GM21526 (cell line): ENCODE measurements around the gene STAT5B.
"Not testable (repeated sequence)": the region's sequence is repeated elsewhere in the genome, so short reads cannot be mapped to it uniquely, and the experiment has no call there.

ENCODE experiments used
- ATAC-seq: cut with Tn5 transposase; IDR thresholded peaks from one replicate; pipeline ENCODE4 v1.9.1; 2021; ENCODE audit warnings: moderate library complexity; ENCODE audit not compliant: unreplicated experiment, low FRiP score

STAT5B gene

GRCh38 chr17:42276359-42276608, at the start of gene STAT5B:
Gene STAT5B (minus strand): TSS chr17:42276391. CDS start chr17:42232127, 44,264 bp downstream.
- peak; percentile 51 for ATAC-seq

- no peak for ATAC-seq
Measured at GRCh38 chr17:42325026-42325425, 48.8 kb upstream of the STAT5B start.

GRCh38 chr17:42323268-42323773, 47.1 kb upstream of the STAT5B start:
- ATAC-seq: no peak

GRCh38 chr17:42322382-42323267, 46.4 kb upstream of the STAT5B start:
- ATAC-seq: peak; percentile 53

DNA sequence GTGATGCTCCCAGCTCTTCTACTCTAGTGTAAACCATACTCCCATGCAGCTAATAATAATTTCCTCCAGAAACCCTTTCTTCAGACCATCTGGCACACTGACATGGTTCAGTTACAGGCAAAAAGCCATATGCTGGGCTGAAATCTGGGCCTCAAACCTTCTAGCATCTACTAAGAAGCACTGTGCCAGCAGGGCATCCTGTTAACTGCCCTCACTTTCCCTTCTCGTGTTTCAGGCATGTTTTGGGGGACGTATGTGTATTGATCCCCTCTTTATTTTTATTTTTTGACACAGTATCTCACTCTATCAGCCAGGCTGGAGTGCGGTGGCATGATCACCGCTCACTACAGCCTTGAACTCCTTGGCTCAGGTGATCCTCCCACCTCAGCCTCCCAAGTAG, 45.4 kb upstream of the STAT5B start:
- ATAC-seq: no peak

DNA sequence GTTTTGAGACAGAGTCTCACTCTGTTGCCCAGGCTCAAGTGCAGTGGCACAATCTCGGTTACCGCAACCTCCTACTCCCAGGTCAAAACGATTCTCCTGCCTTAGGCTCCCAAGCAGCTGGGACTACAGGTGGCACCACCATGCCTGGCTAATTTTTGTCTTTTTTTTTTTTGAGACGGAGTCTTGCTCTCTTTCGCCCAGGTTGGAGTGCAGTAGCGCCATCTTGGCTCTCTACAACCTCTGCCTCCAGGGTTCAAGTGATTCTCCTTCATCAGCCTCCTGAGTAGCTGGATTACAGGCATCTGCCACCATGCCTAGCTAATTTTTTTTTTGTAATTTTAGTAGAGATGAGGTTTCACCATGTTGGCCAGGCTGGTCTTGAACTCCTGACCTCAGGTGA, 41.8 kb upstream of the STAT5B start:
- ATAC-seq: not testable (repeated sequence)

- ATAC-seq: no peak
Measured at GRCh38 chr17:42317266-42317845, 41.2 kb upstream of the STAT5B start.

DNA sequence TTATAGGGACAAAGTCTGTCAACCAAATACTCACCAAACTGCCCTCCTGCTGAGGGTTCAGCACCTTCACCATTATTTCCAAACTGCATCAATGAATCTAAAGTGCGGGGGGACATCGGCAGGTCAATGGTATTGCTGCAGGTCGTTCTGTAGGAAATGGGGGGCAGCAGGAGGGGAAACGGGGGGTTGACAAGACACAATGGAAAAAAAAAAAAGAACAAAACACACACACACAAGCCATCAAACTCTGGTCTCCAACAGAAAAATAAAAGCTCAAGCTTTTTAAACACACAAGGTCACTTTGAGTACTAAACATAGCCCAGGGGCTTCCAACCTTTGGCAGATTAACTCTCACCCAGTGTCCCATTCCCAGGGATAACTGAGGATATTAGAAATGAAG, 40.6 kb upstream of the STAT5B start:
- no peak for ATAC-seq

DNA sequence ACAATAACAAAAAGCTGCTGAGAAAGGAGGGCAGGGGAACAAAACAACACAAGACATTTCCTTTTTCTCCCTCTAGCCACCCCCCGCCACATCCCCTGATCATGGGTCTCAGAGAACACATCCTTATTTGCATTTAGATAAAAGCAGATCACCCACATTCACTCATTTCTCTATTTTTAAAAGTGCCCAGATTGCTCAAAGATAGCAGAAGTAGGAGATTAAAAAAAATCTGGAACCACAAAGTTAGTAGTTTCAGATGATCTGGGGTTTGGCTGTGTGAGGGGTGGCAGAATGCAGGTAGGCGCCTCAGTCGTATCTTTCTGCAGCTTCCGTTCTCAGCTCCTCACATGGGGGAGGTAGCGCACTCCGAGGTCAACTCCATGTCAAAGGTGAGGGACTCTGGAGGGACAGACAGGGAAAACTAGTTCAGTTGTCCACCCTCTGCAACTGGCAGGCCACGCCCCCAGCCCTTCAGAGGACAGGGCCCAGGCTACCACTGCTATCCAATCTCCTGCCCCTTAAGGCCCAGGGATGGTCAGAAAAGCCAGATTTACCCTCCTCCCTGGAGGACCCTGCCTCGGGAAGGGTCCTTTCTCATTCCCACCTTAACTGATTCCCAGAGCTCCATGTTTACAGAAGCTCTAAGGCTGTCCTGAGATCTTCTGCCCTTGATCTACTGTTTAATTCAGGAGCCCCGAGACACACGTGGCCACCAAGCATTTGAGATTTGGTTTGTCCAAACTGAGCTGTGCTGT, 39.4 kb upstream of the STAT5B start:
- no peak for ATAC-seq

DNA sequence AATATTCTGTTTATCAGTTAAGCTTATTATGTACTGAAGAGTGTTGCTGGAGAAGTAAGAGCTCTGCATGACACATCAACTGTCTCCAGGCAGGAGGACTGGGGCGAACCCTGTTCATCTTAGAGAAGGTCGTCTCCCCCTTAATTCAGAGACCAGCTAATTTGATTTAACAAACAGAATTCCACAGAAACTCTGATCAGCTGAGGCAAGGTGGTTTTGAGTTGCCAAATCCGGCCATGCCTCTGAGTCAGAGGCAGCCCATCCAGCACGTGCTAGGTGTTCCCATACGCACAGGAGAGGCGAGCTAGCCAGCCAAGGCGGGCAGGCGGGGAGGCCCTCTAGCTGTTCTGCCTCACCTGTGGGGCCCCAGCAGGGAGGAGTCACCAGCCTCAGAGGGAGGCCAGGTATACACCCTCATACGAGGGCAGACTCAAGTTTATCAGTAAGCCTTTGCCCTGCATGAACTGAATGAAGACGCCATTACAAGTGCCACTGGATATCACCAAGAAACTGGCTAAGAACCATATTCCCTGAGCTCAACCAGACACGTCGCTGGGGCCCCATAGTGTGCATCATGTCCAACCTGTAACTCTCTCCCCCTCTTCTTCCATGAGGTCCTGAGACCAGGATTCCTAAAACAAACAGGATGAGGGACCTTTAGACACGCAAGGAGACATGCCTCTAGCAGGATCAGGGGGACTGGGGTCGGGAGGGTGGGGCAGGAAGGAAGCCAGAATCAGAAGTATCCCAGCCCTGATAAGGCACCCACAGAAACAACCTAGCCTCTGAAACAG, 37.8 kb upstream of the STAT5B start:
- no peak for ATAC-seq

GRCh38 chr17:42313389-42313772, 37.2 kb upstream of the STAT5B start:
- ATAC-seq: no peak

- ATAC-seq: no peak
Measured at GRCh38 chr17:42312285-42313130, 36.3 kb upstream of the STAT5B start.

- ATAC-seq: no peak
Measured at GRCh38 chr17:42312035-42312284, 35.8 kb upstream of the STAT5B start.

DNA sequence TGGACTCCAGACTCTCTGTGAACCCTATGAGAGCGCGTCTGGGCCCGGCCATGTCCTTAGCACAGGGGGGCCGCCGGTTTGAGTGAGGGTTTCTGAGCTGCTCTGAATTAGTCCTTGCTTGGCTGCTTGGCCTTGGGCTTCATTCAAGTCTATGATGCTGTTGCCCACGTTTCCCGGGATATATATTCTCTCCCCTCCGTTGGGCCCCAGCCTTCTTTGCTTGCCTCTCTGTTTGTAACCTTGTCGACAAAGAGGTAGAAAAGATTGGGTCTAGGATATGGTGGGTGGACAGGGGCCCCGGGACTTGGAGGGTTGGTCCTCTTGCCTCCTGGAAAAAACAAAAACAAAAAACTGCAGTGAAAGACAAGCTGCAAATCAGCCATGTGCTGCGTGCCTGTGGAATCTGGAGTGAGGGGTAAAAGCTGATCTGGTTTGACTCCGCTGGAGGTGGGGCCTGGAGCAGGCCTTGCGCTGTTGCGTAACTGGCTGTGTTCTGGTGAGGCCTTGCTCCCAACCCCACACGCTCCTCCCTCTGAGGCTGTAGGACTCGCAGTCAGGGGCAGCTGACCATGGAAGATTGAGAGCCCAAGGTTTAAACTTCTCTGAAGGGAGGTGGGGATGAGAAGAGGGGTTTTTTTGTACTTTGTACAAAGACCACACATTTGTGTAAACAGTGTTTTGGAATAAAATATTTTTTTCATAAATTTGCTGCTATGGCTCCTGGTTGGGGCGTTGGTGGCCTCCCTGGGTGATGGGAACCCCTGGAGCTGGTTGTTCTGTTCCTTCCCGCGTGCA, 35.2 kb upstream of the STAT5B start:
- no peak for ATAC-seq

GRCh38 chr17:42310787-42311215, 34.6 kb upstream of the STAT5B start:
- ATAC-seq: no peak

DNA sequence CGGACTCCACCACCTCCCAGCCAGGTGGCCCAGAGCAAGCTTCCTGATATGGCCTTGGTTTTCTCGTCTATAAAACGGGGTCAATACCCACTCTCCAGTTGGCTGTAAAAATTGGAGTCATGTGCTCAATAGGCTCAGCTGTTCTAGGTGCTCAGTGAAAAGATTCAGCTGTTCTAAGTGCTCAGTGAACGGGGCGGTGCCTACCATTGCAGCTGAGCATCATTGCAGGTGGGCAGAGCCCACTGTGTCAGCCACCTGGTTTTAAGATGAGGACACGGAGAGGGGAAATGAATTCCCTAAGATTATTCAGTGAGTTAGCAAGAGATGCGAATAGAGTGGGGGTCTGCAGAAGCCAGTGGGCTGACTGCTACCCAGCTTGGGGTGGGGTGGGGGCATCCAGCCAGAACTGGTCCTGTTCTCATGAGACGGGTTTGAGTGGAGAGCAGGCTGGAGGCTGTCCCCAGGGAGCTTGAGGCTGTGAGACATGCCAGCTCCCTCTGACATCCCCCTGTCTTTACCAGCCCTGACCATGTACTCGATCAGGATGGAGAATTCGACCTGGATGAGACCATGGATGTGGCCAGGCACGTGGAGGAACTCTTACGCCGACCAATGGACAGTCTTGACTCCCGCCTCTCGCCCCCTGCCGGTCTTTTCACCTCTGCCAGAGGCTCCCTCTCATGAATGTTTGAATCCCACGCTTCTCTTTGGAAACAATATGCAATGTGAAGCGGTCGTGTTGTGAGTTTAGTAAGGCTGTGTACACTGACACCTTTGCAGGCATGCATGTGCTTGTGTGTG, 34.0 kb upstream of the STAT5B start:
- no peak for ATAC-seq

DNA sequence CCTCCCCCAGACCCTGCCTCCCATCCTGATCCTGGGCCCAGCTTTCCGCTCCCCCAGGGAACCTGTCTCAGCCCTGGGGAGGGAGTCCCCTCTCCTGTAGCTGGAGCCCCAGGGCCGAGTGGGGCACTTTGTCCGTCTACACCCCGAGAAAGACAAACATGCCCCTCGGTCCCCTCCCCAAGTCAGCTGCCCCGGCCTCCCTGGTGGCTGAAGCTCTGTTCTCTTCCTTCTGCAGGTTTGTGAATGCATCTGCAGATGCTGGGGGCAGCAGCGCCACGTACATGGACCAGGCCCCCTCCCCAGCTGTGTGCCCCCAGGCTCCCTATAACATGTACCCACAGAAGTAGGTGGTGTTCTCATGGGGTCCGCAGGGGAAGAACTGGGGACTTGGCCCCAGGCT, 33.0 kb upstream of the STAT5B start:
- ATAC-seq: no peak

DNA sequence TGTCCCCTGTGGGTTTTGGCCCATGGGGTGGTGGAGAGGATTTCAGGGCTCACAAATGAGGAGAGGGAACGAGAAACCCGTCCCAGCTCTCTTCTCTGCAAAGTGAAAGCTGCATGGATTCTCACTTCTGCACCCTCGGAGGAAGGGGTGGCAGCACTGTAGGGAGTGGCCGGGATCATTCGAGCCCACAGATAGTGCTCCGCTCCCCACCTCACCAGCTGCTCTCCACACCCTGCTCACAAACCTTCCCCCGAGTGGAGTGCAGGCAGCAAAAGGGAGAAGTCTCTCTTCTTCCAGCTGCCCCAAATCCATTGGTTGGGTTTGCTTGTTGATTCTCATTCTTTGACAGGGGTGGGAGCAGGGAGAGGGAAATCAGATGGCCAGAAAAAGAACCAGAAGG, 32.3 kb upstream of the STAT5B start:
- ATAC-seq: no peak
